H1 (cell line): ENCODE data around the gene SP8. TPM values are rescaled to one million over a fixed set of nuclear protein-coding genes. Genes with fewer than 3 reads are reported as not detected.

Source experiments
- CBX5 ChIP-seq: fragments of 300-800, 300-1000 bp; sonication (generic); IDR thresholded peaks from 2 replicates; pipeline ENCODE4 v1.7.1; 2016; ENCODE audit warnings: antibody characterized with exemption, low read length, low read depth
- CHD2 ChIP-seq: IDR thresholded peaks from 2 replicates; pipeline ENCODE4 v1.6.1; 2012; ENCODE audit warnings: low read length, improper control_type of control experiment
- EZH2 ChIP-seq: fragments of 200-600 bp; sonication (generic); IDR thresholded peaks from 2 replicates; pipeline ENCODE4 v1.7.1; 2012; ENCODE audit warnings: low read depth, mild to moderate bottlenecking, moderate library complexity, low read length, inconsistent platforms; ENCODE audit not compliant: severe bottlenecking
- KDM5A ChIP-seq: fragments of 200-600 bp; IDR thresholded peaks from 2 replicates; pipeline ENCODE4 v1.7.1; 2012; ENCODE audit warnings: mild to moderate bottlenecking, low read length, inconsistent platforms, mixed read lengths
- MAFK ChIP-seq: IDR thresholded peaks from 2 replicates; pipeline ENCODE4 v1.6.1; 2012; ENCODE audit warnings: low read depth, mild to moderate bottlenecking, improper control_type of control experiment, low read length
- PHF8 ChIP-seq: fragments of 200-600 bp; sonication (generic); conservative IDR thresholded peaks from 2 replicates; pipeline ENCODE4 v1.7.1; 2012; ENCODE audit warnings: low read depth, mild to moderate bottlenecking, inconsistent platforms, low read length, moderate library complexity
- SIRT6 ChIP-seq: IDR thresholded peaks from one replicate; pipeline ENCODE4 v1.7.1; 2012; ENCODE audit warnings: low read length, inconsistent platforms
- SP2 ChIP-seq: IDR thresholded peaks from 2 replicates; pipeline ENCODE4 v1.6.1; 2012; ENCODE audit warnings: mild to moderate bottlenecking, low read length, inconsistent platforms
- SRF ChIP-seq: IDR thresholded peaks from 2 replicates; pipeline ENCODE4 v1.6.1; 2011; ENCODE audit warnings: mild to moderate bottlenecking, low read depth, low read length, moderate library complexity
- SUZ12 ChIP-seq: fragments of 200-600 bp; sonication (generic); IDR thresholded peaks from 2 replicates; pipeline ENCODE4 v1.6.1; 2012; ENCODE audit warnings: mild to moderate bottlenecking, inconsistent platforms, low read length, moderate library complexity, mixed read lengths
- USF2 ChIP-seq: IDR thresholded peaks from 2 replicates; pipeline ENCODE4 v1.6.1; 2011; ENCODE audit warnings: low read length, improper control_type of control experiment
- ZNF274 ChIP-seq: IDR thresholded peaks from 2 replicates; pipeline ENCODE4 v1.7.0; 2012; ENCODE audit warnings: low read length, borderline replicate concordance; ENCODE audit errors: extremely low read depth
- polyA plus RNA-seq, 7 experiments: library from polyadenylated mRNA; depleted of rRNA in 3 of 7; stranded (reverse) in 5 of 7; unstranded in 2 of 7; fragments of >200 nt in 5 of 7; fragments of 200-250 nt in 2 of 7; gene quantifications; 1 replicate in 5 of 7; 2 replicates in 1 of 7; 4 replicates in 1 of 7; pipeline versions ENCODE4 v1.2.1 to v1.2.3, GENCODE V29; 2011 to 2013; ENCODE audit warnings: missing spikeins in 2 of 7, mixed read lengths in 2 of 7
- total RNA-seq: library from RNA; stranded (reverse); fragmentation: NEBNext Ultra II Directional; extraction: Animal tissue kit (Norgen Biotek cat#: 25700); gene quantifications from 2 replicates; pipeline ENCODE4 v1.2.1, GENCODE V29; 2021

SP8 gene
- total and polyA plus RNA-seq, 2 of the 8 experiments (the other 6 are each of a cell fraction or from before 2014, with no cell fraction given), result 11.3 to 12.0 TPM

GRCh38 chr7:20797462-20798080 lies 10.9 kb upstream of the SP8 start (continued):
- TF ChIP-seq ZNF274 (no peak), CHD2 (no peak), SP2 (no peak), CBX5 (no peak), USF2 (no peak), KDM5A (no peak), MAFK (no peak), SIRT6 (no peak), EZH2 (peak; percentile 38), PHF8 (0 out of 2 replicates have a peak, but pooled peaks have one; percentile 19), SRF (no peak), SUZ12 (no peak; the same call in 1 of the 2 replicates)
